GM23248 (cell line): ENCODE measurements around the gene LBHD1.
"Not testable (repeated sequence)": the region's sequence is repeated elsewhere in the genome, so short reads cannot be mapped to it uniquely, and the experiment has no call there.

ENCODE experiments used
- EZH2 ChIP-seq: fragments of 200-600 bp; sonication (generic); IDR thresholded peaks from 2 replicates; pipeline ENCODE4 v1.6.1; 2018; ENCODE audit warnings: antibody characterized with exemption, mild to moderate bottlenecking; ENCODE audit not compliant: insufficient read depth, poor library complexity, severe bottlenecking
- EZH2phosphoT487 ChIP-seq: fragments of 200-600 bp; sonication (generic); IDR thresholded peaks from 2 replicates; pipeline ENCODE4 v1.6.1; 2018; ENCODE audit warnings: antibody characterized with exemption, moderate library complexity, mild to moderate bottlenecking, low read depth; ENCODE audit not compliant: insufficient read depth

DNA sequence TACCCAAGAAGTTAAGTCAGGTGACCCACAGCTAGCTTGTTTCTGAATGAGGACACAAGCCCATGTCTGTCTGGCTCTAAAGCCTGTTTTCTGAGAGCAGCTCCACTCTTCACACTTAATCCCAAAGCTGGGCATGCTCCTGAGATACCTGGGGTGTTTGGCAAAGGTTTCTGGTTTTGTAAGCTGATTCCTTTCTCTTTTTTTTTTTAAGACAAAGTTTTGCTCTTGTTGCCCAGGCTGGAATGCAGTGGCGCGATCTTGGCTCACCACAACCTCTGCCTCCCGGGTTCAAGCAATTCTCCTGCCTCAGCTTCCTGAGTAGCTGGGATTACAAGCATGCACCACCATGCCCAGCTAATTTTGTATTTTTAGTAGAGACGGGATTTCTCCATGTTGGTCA is 21.6 kb upstream of the LBHD1 start:
- TF ChIP-seq EZH2phosphoT487, EZH2: not testable (repeated sequence)
